GM19099 (cell line): Measurements from ENCODE around the gene DDX51.

Experiments used
- POLR2A ChIP-seq: IDR thresholded peaks from 3 replicates; pipeline ENCODE4 v1.6.1; 2011; ENCODE audit warnings: low read depth; ENCODE audit not compliant: insufficient read length; ENCODE audit errors: extremely low read depth

The DDX51 gene, protein sequence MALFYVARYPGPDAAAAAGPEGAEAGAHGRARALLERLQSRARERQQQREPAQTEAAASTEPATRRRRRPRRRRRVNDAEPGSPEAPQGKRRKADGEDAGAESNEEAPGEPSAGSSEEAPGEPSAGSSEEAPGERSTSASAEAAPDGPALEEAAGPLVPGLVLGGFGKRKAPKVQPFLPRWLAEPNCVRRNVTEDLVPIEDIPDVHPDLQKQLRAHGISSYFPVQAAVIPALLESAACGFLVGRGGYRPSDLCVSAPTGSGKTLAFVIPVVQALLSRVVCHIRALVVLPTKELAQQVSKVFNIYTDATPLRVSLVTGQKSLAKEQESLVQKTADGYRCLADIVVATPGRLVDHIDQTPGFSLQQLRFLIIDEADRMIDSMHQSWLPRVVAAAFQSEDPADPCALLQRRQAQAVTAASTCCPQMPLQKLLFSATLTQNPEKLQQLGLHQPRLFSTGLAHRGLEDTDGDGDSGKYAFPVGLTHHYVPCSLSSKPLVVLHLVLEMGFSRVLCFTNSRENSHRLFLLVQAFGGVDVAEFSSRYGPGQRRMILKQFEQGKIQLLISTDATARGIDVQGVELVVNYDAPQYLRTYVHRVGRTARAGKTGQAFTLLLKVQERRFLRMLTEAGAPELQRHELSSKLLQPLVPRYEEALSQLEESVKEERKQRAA

DNA sequence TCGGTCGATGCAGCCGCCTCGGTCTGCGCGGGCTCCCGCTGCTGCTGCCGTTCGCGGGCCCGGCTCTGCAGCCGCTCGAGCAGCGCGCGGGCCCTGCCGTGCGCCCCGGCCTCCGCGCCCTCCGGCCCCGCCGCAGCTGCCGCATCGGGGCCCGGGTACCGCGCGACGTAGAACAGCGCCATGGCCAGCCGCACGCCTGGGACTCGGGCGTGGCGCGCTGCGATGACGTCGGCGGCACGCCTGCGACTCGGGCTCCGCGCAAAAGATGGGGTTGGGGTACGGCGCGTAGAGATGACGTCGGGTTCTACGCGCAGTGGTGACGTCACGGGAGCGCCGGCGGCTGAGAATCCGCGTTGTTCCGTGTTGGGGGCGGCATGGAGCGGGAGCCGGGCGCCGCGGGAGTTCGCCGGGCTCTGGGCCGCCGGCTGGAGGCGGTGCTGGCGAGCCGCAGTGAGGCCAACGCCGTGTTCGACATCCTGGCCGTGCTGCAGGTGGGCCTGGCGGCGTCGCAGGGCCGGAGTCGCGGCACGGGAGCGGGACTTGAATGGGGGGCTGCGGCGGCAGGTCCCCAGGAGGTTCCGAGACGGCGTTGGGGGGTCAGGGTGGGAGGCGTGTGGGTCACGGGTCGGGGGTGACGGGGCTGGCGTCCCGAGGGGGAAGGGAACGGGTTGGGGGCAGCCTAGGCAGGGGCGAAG lies at the start of gene DDX51, which contains the start of gene NOC4L:
Gene DDX51, minus strand, starts transcription at position 205 of the 695 bp plus-strand sequence. Its CDS starts 23 bp downstream, at position 182.
Gene NOC4L, plus strand, starts transcription at position 343 of the 695 bp plus-strand sequence. Its CDS starts 32 bp downstream, at position 375.
- peak; percentile 86 for TF ChIP-seq POLR2A

GRCh38 chr12:132191715-132192553 lies 47.8 kb upstream of the DDX51 start:
- no peak for TF ChIP-seq POLR2A

DNA sequence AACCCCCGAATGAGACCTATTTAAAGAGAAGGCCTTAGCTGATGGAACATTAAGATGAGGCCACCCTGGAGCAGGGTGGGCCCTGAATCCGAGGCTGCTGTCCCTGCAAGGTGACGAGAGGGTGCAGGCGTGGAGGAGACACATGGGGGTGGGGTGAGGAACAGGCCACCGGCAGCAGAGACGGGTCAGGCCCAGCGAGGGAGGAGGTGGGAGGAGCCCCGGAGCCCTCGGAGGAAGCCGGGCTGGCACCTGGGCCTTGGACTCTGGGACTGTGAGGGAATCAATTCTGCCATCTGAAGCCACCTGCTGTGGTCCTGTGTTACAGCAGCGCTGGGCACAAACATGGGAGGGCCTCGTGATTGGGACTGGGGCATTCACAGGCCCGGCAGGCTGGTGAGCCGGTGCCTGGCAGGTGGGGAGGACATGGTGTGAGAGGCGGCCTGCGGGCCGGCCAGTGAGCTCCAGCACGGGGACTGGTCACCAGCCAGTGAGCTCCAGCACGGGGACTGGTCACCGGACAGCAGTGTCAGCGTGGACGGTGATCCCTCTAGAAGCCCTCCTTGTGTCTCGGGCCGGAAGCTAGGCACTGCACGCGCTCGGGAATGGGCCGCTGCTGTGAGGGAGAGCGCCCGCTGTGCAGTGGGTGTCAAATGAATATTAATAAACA lies 46.8 kb upstream of the DDX51 start:
- no peak for TF ChIP-seq POLR2A

- TF ChIP-seq POLR2A = no peak
Observed at GRCh38 chr12:132190012-132190755, 46.1 kb upstream of the DDX51 start.

GRCh38 chr12:132189378-132190011 lies 45.4 kb upstream of the DDX51 start:
- no peak for TF ChIP-seq POLR2A

DNA sequence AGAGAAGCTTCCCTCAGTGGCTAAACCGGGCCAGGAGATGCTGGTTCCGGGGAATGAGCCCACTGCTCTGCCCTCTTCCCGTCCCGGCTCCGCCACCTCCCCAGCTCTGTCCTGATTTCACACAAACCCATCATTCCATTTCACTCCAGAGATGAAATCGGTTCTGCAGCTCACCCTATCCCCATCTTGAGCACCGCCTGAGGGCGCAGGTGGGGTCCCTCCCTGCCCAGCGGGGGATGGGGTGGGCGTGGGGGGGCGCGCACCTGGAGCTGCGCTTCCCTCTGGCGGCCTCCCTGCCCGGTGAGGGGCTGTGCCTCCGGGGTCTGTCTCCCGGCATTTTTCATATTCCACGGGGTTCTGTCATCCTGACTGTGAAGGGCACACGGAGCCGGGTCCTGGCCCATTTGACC lies 44.8 kb upstream of the DDX51 start:
- TF ChIP-seq POLR2A = no peak

DNA sequence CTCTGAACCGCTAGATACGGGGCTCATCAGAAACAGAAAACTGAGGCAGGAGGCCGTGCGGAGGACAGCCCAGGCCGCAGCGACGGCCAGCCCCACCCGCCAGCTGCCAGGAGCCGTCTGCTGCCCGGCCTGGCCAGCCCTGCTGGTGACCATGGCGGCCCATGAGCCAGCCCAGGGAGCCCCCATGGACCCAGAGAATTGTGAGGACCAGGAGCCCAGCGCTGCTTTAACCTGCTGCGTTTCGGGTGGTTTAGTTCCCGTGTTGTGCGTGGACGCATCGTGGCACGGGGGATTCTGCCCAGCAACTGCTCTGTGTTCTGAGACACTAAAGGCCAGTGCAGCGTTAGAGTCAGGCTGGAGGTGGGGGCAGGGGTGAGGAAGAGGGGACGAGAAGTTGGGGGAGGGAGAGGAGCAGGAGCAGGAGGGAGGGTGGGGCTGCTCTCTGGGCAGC lies 44.4 kb upstream of the DDX51 start:
- no peak for TF ChIP-seq POLR2A

GRCh38 chr12:132187646-132188450 lies 43.7 kb upstream of the DDX51 start:
- TF ChIP-seq POLR2A = no peak

DNA sequence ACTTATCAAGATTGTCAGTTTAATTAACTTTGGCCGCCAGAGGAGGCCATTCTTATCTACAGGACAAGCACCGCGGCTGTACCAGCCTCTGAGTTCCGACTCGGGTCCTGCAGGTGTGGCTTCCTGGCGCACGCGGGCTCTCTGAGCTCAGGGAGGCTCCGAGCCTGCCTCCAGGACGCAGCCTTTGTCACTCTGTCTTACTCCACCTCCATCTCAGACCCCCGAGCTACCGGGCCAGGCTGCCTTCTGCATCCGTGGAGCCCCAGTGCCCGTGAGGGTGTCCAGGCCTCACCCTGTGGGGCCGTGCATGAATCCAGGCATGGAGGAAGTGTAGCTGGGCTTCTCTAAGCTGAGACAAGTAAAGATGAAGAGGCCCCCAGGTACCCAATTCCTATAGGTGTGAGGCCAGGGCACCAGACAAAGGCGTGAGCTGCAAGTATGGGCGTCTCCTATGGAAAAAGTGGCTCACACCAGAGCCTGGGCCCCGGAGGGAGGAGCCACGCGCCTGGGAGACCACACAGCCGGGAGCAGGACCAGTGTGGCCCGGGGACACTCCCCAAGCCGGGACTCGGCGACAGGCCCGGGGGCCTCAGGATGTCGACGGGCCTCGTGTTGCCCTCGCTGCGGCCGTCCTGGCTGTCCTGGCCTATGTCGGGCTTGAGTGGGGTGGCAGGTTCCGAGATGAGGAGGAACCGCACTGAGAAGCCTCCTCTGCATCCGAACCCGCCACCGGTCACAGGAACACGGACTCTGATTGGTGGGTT lies 42.9 kb upstream of the DDX51 start:
- TF ChIP-seq POLR2A = no peak

- no peak for TF ChIP-seq POLR2A
Observed at GRCh38 chr12:132186208-132186856, 42.2 kb upstream of the DDX51 start.

DNA sequence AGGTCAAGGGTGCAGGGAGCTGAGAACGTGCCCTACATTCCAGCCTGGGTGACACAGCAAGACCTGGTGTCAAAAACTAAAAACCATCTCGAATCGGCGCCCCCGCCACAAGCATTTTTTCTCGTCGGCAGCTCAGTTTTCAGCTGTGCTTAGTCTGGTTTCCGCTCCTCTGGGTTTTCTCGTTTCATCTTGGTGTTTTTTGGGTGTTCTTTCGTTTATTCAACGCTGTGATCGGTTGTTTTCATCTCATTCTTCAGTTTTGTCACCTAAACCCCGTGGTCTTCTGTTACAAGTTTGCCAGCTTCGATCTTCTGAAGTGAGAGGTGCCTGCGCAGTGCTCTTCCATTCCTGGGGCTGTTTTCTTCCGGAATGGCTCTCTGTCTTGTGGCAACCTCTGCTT lies 41.6 kb upstream of the DDX51 start:
- no peak for TF ChIP-seq POLR2A
